ENCODE data around the gene GRAMD4.
A peak's percentile ranks its signal among the peaks of the same experiment; 100 is the strongest.

The GRAMD4 gene

GRCh38 chr22:46679706-46680269, 59.6 kb downstream of the GRAMD4 start:
- Histone ChIP-seq H3K4me2 (ENCODE audit: low read length) (no peak overlapping the region), H3K9me2 (ENCODE audit: low read depth, low read length) (no peaks in the 10 kb centered on the region), H4K20me1 (ENCODE audit: insufficient read depth, low read length) (no peaks in the 10 kb centered on the region), H3K27me3 (ENCODE audit: insufficient read depth, low read length) (no peaks in the 10 kb centered on the region), H3K4me3 (ENCODE audit: low read depth, low read length, poor library complexity, severe bottlenecking) (no peak overlapping the region), H3K9me3 (ENCODE audit: low read length) (no peaks in the 10 kb centered on the region), H3K27ac (ENCODE audit: low read depth, low read length, poor library complexity, severe bottlenecking) (no peak overlapping the region), H3K9ac (ENCODE audit: low read length) (no peak overlapping the region), H3K4me1 (ENCODE audit: insufficient read depth, low read length, severe bottlenecking) (peaks cover 36% of the 10 kb centered on the region), H3K36me3 (ENCODE audit: insufficient read depth, low read length) (no peaks in the 10 kb centered on the region), H3F3A (ENCODE audit: insufficient read depth, low read length) (no peaks in the 10 kb centered on the region), H2AFZ (ENCODE audit: low read length) (no peak overlapping the region), H3K79me2 (ENCODE audit: insufficient read depth, low read length) (no peaks in the 10 kb centered on the region)
- no peak for TF ChIP-seq CTCF (IDR thresholded peaks at IDR 0.05; ENCODE audit: low read length)
- TF ChIP-seq EZH2 (IDR thresholded peaks at IDR 0.05; ENCODE audit: borderline replicate concordance, low read length): no peak

GRCh38 chr22:46681010-46681409, 60.8 kb downstream of the GRAMD4 start:
- Histone ChIP-seq H3K79me2 (ENCODE audit: insufficient read depth, low read length) (no peaks in the 10 kb centered on the region), H3F3A (ENCODE audit: insufficient read depth, low read length) (no peaks in the 10 kb centered on the region), H3K4me2 (ENCODE audit: low read length) (no peak overlapping the region; the same call in 1 of the 2 replicates), H3K9ac (ENCODE audit: low read length) (no peak overlapping the region), H3K36me3 (ENCODE audit: insufficient read depth, low read length) (peaks cover 9% of the 10 kb centered on the region; the same call in 1 of the 2 replicates), H3K27ac (ENCODE audit: low read depth, low read length, poor library complexity, severe bottlenecking) (peak overlapping the region; percentile 92), H3K4me3 (ENCODE audit: low read depth, low read length, poor library complexity, severe bottlenecking) (no peak overlapping the region), H3K9me3 (ENCODE audit: low read length) (no peaks in the 10 kb centered on the region), H2AFZ (ENCODE audit: low read length) (no peak overlapping the region), H3K4me1 (ENCODE audit: insufficient read depth, low read length, severe bottlenecking) (peaks cover 43% of the 10 kb centered on the region), H3K9me2 (ENCODE audit: low read depth, low read length) (no peaks in the 10 kb centered on the region), H3K27me3 (ENCODE audit: insufficient read depth, low read length) (no peaks in the 10 kb centered on the region), H4K20me1 (ENCODE audit: insufficient read depth, low read length) (no peaks in the 10 kb centered on the region)
- no peak for TF ChIP-seq EZH2 (IDR thresholded peaks at IDR 0.05; ENCODE audit: borderline replicate concordance, low read length)
- TF ChIP-seq CTCF (IDR thresholded peaks at IDR 0.05; ENCODE audit: low read length): peak; percentile 93

- H3K27me3 ChIP-seq (ENCODE audit: insufficient read depth, low read length): no peaks in the 10 kb centered on the region
- no peaks in the 10 kb centered on the region for H3F3A ChIP-seq (ENCODE audit: insufficient read depth, low read length)
- H3K9me3 ChIP-seq (ENCODE audit: low read length): no peaks in the 10 kb centered on the region
- H3K4me2 ChIP-seq (ENCODE audit: low read length): no peak overlapping the region
- peaks cover 19% of the 10 kb centered on the region for H3K36me3 ChIP-seq (ENCODE audit: insufficient read depth, low read length)
- no peak overlapping the region for H3K4me3 ChIP-seq (ENCODE audit: low read depth, low read length, poor library complexity, severe bottlenecking)
- H3K9ac ChIP-seq (ENCODE audit: low read length): no peak overlapping the region
- no peak overlapping the region for H2AFZ ChIP-seq (ENCODE audit: low read length)
- TF ChIP-seq EZH2 (IDR thresholded peaks at IDR 0.05; ENCODE audit: borderline replicate concordance, low read length) (no peak), CTCF (IDR thresholded peaks at IDR 0.05; ENCODE audit: low read length) (no peak)
- H4K20me1 ChIP-seq (ENCODE audit: insufficient read depth, low read length): no peaks in the 10 kb centered on the region
- no peaks in the 10 kb centered on the region for H3K9me2 ChIP-seq (ENCODE audit: low read depth, low read length)
- H3K27ac ChIP-seq (ENCODE audit: low read depth, low read length, poor library complexity, severe bottlenecking): peak overlapping the region; percentile 92
- H3K79me2 ChIP-seq (ENCODE audit: insufficient read depth, low read length): no peaks in the 10 kb centered on the region
- H3K4me1 ChIP-seq (ENCODE audit: insufficient read depth, low read length, severe bottlenecking): peaks cover 47% of the 10 kb centered on the region
These were observed 62.0 kb downstream of the GRAMD4 start for GRCh38 chr22:46682011-46682731.

Data from OCI-LY1 (cell line).